ENCODE data around the gene DHRS7B. TPM values are rescaled to one million over a fixed set of nuclear protein-coding genes. Genes with fewer than 3 reads are reported as not detected.
A peak's percentile ranks its signal among the peaks of the same experiment; 100 is the strongest.

Gene DHRS7B
- total and polyA plus RNA-seq, 9 of the 15 experiments (the other 6 are each of a cell fraction or from before 2014, with no cell fraction given) = 8.0 to 30.7 (median 14.8) TPM

DNA sequence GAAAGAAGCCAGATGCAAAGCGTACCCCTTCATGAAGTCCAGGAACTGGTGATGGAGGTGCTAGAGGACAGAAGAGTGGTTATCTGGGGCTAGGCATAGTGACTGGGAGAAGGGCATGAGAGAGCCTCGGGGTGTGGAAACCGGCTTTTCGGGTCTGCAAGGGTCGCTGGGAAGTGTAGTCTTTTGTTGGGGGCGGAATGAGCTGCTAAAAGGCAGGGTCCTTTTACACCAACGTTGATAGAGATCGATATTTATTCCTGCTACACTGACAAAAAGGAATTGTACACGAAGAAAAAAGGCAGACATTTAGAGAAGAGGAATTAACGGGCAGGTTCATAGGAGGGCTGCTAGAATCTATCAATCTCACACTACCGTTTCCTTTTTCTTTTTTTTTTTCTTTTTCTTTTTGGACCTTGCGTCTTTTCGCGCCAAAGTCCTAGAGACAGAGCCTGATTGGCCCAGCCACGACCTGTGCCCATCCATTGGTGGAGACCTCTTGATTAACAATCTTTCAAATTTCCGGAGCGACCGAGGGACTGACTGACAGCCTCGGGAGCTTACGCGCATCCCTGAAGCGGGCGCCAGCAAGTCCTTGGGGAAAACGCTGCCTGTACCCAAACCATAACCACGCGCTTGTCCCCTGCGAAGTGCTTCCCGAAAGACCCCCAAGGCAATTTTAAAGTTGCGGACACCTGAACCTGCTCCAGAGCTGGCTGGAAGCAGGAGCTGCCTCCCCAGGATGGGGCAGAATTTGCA is 27.7 kb upstream of the DHRS7B start (continued):
- TF ChIP-seq, protein P1, sequence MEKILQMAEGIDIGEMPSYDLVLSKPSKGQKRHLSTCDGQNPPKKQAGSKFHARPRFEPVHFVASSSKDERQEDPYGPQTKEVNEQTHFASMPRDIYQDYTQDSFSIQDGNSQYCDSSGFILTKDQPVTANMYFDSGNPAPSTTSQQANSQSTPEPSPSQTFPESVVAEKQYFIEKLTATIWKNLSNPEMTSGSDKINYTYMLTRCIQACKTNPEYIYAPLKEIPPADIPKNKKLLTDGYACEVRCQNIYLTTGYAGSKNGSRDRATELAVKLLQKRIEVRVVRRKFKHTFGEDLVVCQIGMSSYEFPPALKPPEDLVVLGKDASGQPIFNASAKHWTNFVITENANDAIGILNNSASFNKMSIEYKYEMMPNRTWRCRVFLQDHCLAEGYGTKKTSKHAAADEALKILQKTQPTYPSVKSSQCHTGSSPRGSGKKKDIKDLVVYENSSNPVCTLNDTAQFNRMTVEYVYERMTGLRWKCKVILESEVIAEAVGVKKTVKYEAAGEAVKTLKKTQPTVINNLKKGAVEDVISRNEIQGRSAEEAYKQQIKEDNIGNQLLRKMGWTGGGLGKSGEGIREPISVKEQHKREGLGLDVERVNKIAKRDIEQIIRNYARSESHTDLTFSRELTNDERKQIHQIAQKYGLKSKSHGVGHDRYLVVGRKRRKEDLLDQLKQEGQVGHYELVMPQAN (IDR thresholded peaks at IDR 0.05; ENCODE audit: borderline replicate concordance) = peak; percentile 51; the same call in 1 of the 2 replicates
- TF ChIP-seq PBX2 (CRISPR knock-in tag; IDR thresholded peaks at IDR 0.05; ENCODE audit: low read depth) (peak; percentile 41; the same call in 1 of the 2 replicates), PBX2 (tag; conservative IDR thresholded peaks at IDR 0.05; ENCODE audit: low read depth) (no peak; the same call in none of the 2 replicates), GTF2E2 (tag; IDR thresholded peaks at IDR 0.05) (0 out of 2 replicates have a peak, but pooled peaks have one; percentile 34), E2F8 (IDR thresholded peaks at IDR 0.05; ENCODE audit: low read depth, partially characterized antibody) (peak; percentile 99), AFF1 (IDR thresholded peaks at IDR 0.05; ENCODE audit: low read depth in 1 of 2, partially characterized antibody in 2 of 2) (peak in 1 of 2 experiments; percentile 96), HDAC1 (IDR thresholded peaks at IDR 0.05) (peak in 1 of 2 experiments; percentile 50; a peak in 1 of 4 replicates), CEBPG (CRISPR knock-in tag; IDR thresholded peaks at IDR 0.05) (no peak), CEBPG (tag; conservative IDR thresholded peaks at IDR 0.05 in 1 of 2, IDR thresholded peaks at IDR 0.05 in 1 of 2) (no peak), ZNF143 (CRISPR knock-in tag; IDR thresholded peaks at IDR 0.05) (peak; percentile 80), E2F3 (CRISPR knock-in tag; IDR thresholded peaks at IDR 0.05) (peak; percentile 58; the same call in 1 of the 2 replicates), CREM (IDR thresholded peaks at IDR 0.05; ENCODE audit: low read depth) (peak; percentile 69), E2F1 (CRISPR knock-in tag; IDR thresholded peaks at IDR 0.05) (peak; percentile 83)
